Lower leg skin (tissue), 3 donors: ENCODE measurements around the gene UNC5A.

ENCODE experiments used
- CTCF ChIP-seq, 3 donors: fragments of 450-650 bp; IDR thresholded peaks; one replicate each; pipeline ENCODE4 v1.5.1; 2016; ENCODE audit warnings: antibody characterized with exemption in 3 of 3, mild to moderate bottlenecking in 3 of 3, moderate library complexity in 2 of 3
- POLR2A ChIP-seq, 2 donors: fragments of 450-650 bp; IDR thresholded peaks; one replicate each; pipeline ENCODE4 v1.6.1; 2016 to 2017; ENCODE audit warnings: antibody characterized with exemption in 2 of 2, mild to moderate bottlenecking in 1 of 2, moderate library complexity in 1 of 2

- TF ChIP-seq CTCF (IDR thresholded peaks at IDR 0.05), result no peak
- TF ChIP-seq POLR2A (IDR thresholded peaks at IDR 0.05), result no peak
Measured at GRCh38 chr5:176794509-176794908, 15.8 kb upstream of the UNC5A start.
